Bronchial epithelial cell (primary cell): Measurements from ENCODE around the gene AQP10. TPM values are rescaled to one million over a fixed set of nuclear protein-coding genes. Genes with fewer than 3 reads are reported as not detected.

Experiments
- DNase-seq: peaks from one replicate; pipeline ENCODE4 v3.0.0-alpha.2; 2010; ENCODE audit warnings: low read depth
- FAIRE-seq: peaks from 2 replicates; lab custom pipeline; 2011; peaks lifted over from hg19 to GRCh38; lab: Jason Lieb, UNC
- H3K27me3 ChIP-seq: 2 replicates; pipeline ENCODE4 v1.5.1; 2011; ENCODE audit warnings: low read length; ENCODE audit not compliant: control insufficient read depth, insufficient read depth
- H3K36me3 ChIP-seq: 2 replicates; pipeline ENCODE4 v1.5.1; 2011; ENCODE audit warnings: low read length; ENCODE audit not compliant: control insufficient read depth, insufficient read depth
- H3K4me3 ChIP-seq: 2 replicates; pipeline ENCODE4 v1.5.1; 2011; ENCODE audit warnings: mild to moderate bottlenecking, low read depth, low read length, control low read depth
- CTCF ChIP-seq: IDR thresholded peaks from 2 replicates; pipeline ENCODE4 v1.5.1; 2011; ENCODE audit warnings: mild to moderate bottlenecking, moderate library complexity, low read length, control low read depth, inconsistent platforms; ENCODE audit not compliant: insufficient read depth, severe bottlenecking
- total RNA-seq: library from RNA; depleted of rRNA; stranded (reverse); fragments of >200 nt; gene quantifications from 2 replicates; pipeline ENCODE4 v1.2.1, GENCODE V29; 2014

The AQP10 gene
- total RNA-seq, 1 donor from 2014 or later = not detected

GRCh38 chr1:154328318-154329151, 7.6 kb downstream of the AQP10 start:
- Histone ChIP-seq H3K27me3 (no peaks in the 10 kb centered on the region), H3K36me3 (no peaks in the 10 kb centered on the region), H3K4me3 (peak overlapping the region; percentile 31)
- FAIRE-seq (no peak), DNase-seq (peak; percentile 56)
- TF ChIP-seq CTCF = no peak

- no peak overlapping the region for H3K4me3 ChIP-seq
- no peak for FAIRE-seq
- H3K27me3 ChIP-seq = no peaks in the 10 kb centered on the region
- peaks cover 2% of the 10 kb centered on the region for H3K36me3 ChIP-seq
- DNase-seq = no peak
- TF ChIP-seq CTCF = no peak
Measured at GRCh38 chr1:154329152-154329521, 8.2 kb downstream of the AQP10 start.

- FAIRE-seq = no peak
- TF ChIP-seq CTCF = no peak
- Histone ChIP-seq H3K36me3 (peaks cover 2% of the 10 kb centered on the region), H3K4me3 (no peak overlapping the region), H3K27me3 (no peaks in the 10 kb centered on the region)
- DNase-seq = no peak
Measured at GRCh38 chr1:154329551-154330131, 8.7 kb downstream of the AQP10 start.

GRCh38 chr1:154330669-154331068, 9.8 kb downstream of the AQP10 start:
- DNase-seq (no peak), FAIRE-seq (no peak)
- Histone ChIP-seq H3K4me3 (no peak overlapping the region), H3K36me3 (peaks cover 2% of the 10 kb centered on the region), H3K27me3 (no peaks in the 10 kb centered on the region)
- TF ChIP-seq CTCF = no peak

- FAIRE-seq (no peak), DNase-seq (peak; percentile 19)
- no peaks in the 10 kb centered on the region for H3K27me3 ChIP-seq
- TF ChIP-seq CTCF = no peak
- no peak overlapping the region for H3K4me3 ChIP-seq
- H3K36me3 ChIP-seq = peaks cover 4% of the 10 kb centered on the region
Measured at GRCh38 chr1:154334079-154335024, 13.5 kb downstream of the AQP10 start.
